Esophagus muscularis mucosa (tissue), 2 donors: Measurements from ENCODE around the gene DDX18.

ENCODE experiments used
- POLR2A ChIP-seq: fragments of 450-650 bp; IDR thresholded peaks from one replicate; pipeline ENCODE4 v1.6.1; 2017; ENCODE audit warnings: antibody characterized with exemption, moderate library complexity, mild to moderate bottlenecking, low read depth
- POLR2AphosphoS5 ChIP-seq, 2 donors: sonication (generic); formaldehyde crosslinking; IDR thresholded peaks; one replicate each; pipeline ENCODE4 v1.6.1; 2017; ENCODE audit warnings: antibody characterized with exemption in 2 of 2

DNA sequence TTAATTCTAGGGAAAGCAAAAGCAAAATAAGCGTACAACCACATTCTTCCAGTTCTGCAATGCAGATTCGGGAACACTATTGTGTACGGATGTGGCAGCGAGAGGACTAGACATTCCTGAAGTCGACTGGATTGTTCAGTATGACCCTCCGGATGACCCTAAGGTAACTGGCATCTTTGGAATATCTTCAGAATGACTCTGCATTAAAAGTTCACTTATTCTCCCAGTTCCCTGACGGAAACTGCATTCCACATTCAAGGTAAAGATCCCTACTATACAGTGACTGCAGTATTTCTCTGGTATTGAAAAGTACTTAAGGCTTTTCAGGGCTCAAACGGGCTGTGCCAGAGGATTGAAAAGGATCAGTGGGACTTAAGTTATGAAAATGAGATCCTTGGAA is 10.9 kb downstream of the DDX18 start:
- TF ChIP-seq POLR2A (no peak), POLR2AphosphoS5 (IDR thresholded peaks at IDR 0.05) (no peak)
